H1 (cell line): ENCODE data around the gene MAN1C1. TPM values are rescaled to one million over a fixed set of nuclear protein-coding genes. Genes with fewer than 3 reads are reported as not detected.

ENCODE experiments used
- ATF3 ChIP-seq: IDR thresholded peaks from 2 replicates; pipeline ENCODE4 v1.6.1; 2011; ENCODE audit warnings: low read depth, mild to moderate bottlenecking, low read length; ENCODE audit not compliant: insufficient read depth
- CHD1 ChIP-seq: IDR thresholded peaks from 2 replicates; pipeline ENCODE4 v1.6.1; 2012; ENCODE audit warnings: low read depth, low read length, improper control_type of control experiment
- KDM4A ChIP-seq: IDR thresholded peaks from one replicate; pipeline ENCODE4 v1.7.1; 2012; ENCODE audit warnings: low read depth, mild to moderate bottlenecking, moderate library complexity, low read length, inconsistent platforms; ENCODE audit not compliant: severe bottlenecking
- RNF2 ChIP-seq: fragments of 200-900, 300-1000 bp; sonication (generic); IDR thresholded peaks from 2 replicates; pipeline ENCODE4 v1.7.1; 2016; ENCODE audit warnings: borderline replicate concordance, low read depth, mild to moderate bottlenecking, antibody characterized with exemption, low read length; ENCODE audit not compliant: poor library complexity, severe bottlenecking; ENCODE audit errors: missing control alignments
- SIN3A ChIP-seq, 2 experiments: IDR thresholded peaks in 1 of 2; conservative IDR thresholded peaks in 1 of 2; 2 replicates each; pipeline ENCODE4 v1.6.1; 2011 to 2012; ENCODE audit warnings: low read length in 2 of 2, improper control_type of control experiment in 1 of 2, low read depth in 1 of 2, mild to moderate bottlenecking in 1 of 2
- TBP ChIP-seq: IDR thresholded peaks from 2 replicates; pipeline ENCODE4 v1.6.1; 2011; ENCODE audit warnings: low read depth, low read length, improper control_type of control experiment
- polyA plus RNA-seq, 7 experiments: library from polyadenylated mRNA; depleted of rRNA in 3 of 7; stranded (reverse) in 5 of 7; unstranded in 2 of 7; fragments of >200 nt in 5 of 7; fragments of 200-250 nt in 2 of 7; gene quantifications; 1 replicate in 5 of 7; 2 replicates in 1 of 7; 4 replicates in 1 of 7; pipeline versions ENCODE4 v1.2.1 to v1.2.3, GENCODE V29; 2011 to 2013; ENCODE audit warnings: missing spikeins in 2 of 7, mixed read lengths in 2 of 7
- total RNA-seq: library from RNA; stranded (reverse); fragmentation: NEBNext Ultra II Directional; extraction: Animal tissue kit (Norgen Biotek cat#: 25700); gene quantifications from 2 replicates; pipeline ENCODE4 v1.2.1, GENCODE V29; 2021

Gene MAN1C1
- total and polyA plus RNA-seq, 2 of the 8 experiments (the other 6 are each of a cell fraction or from before 2014, with no cell fraction given): 7.8 to 15.2 TPM

- TF ChIP-seq KDM4A (no peak), TBP (no peak), RNF2 (no peak), ATF3 (no peak), CHD1 (no peak), SIN3A (conservative IDR thresholded peaks at IDR 0.05 in 1 of 2, IDR thresholded peaks at IDR 0.05 in 1 of 2; ENCODE audit: low read depth in 1 of 2, low read length in 2 of 2) (no peak)
These were observed 1.4 kb upstream of the MAN1C1 start (continued) for GRCh38 chr1:25615172-25615541.
